GM23338 (cell line): Measurements from ENCODE around the gene JAM2. TPM values are rescaled to one million over a fixed set of nuclear protein-coding genes. Genes with fewer than 3 reads are reported as not detected.

ENCODE experiments used
- ATAC-seq: fragments of 200-7000 bp; cut with Tn5 transposase; 3 replicates; pipeline ENCODE4 v1.9.1; 2020
- DNase-seq: peaks from one replicate; pipeline ENCODE4 v3.0.0-alpha.2; 2015; ENCODE audit warnings: low spot score
- H2AFZ ChIP-seq: fragments of 200-600 bp; sonication (generic); 2 replicates; pipeline ENCODE4 v1.8.0; 2016; ENCODE audit warnings: antibody characterized with exemption, mild to moderate bottlenecking, moderate library complexity
- H3F3A ChIP-seq: fragments of 200-600 bp; sonication (generic); replicated peaks from 2 replicates; pipeline ENCODE4 v1.8.0; 2017; ENCODE audit warnings: antibody characterized with exemption, mixed run types, low read depth
- H3K27ac ChIP-seq: fragments of 200-600 bp; sonication (generic); 2 replicates; pipeline ENCODE4 v1.6.1; 2016; ENCODE audit warnings: low read depth
- H3K27me3 ChIP-seq: fragments of 200-600 bp; sonication (generic); 2 replicates; pipeline ENCODE4 v1.8.0; 2016; ENCODE audit warnings: mild to moderate bottlenecking, mixed run types, moderate library complexity; ENCODE audit not compliant: insufficient read depth
- H3K36me3 ChIP-seq: fragments of 200-600 bp; sonication (generic); 2 replicates; pipeline ENCODE4 v1.8.0; 2016; ENCODE audit warnings: mild to moderate bottlenecking; ENCODE audit not compliant: insufficient read depth
- H3K4me1 ChIP-seq: fragments of 200-600 bp; sonication (generic); 2 replicates; pipeline ENCODE4 v1.8.0; 2016; ENCODE audit warnings: mild to moderate bottlenecking, moderate library complexity; ENCODE audit not compliant: insufficient read depth
- H3K4me2 ChIP-seq: fragments of 200-600 bp; sonication (generic); 2 replicates; pipeline ENCODE4 v1.7.1; 2017; ENCODE audit warnings: mixed run types
- H3K4me3 ChIP-seq: fragments of 200-600 bp; sonication (generic); 2 replicates; pipeline ENCODE4 v1.6.1; 2016; ENCODE audit warnings: mixed run types
- H3K79me2 ChIP-seq: fragments of 200-600 bp; sonication (generic); replicated peaks from 2 replicates; pipeline ENCODE4 v1.8.0; 2017; ENCODE audit warnings: mild to moderate bottlenecking; ENCODE audit not compliant: insufficient read depth
- H3K9me2 ChIP-seq: fragments of 200-600 bp; sonication (generic); 2 replicates; pipeline ENCODE4 v1.8.0; 2017; ENCODE audit not compliant: insufficient read depth
- H4K20me1 ChIP-seq: fragments of 200-600 bp; sonication (generic); replicated peaks from 2 replicates; pipeline ENCODE4 v1.8.0; 2017; ENCODE audit warnings: mild to moderate bottlenecking; ENCODE audit not compliant: insufficient read depth
- H3K27ac Mint-ChIP-seq: 2 replicates; pipeline ENCODE4 v1.8.0; 2020; ENCODE audit warnings: inconsistent platforms, mild to moderate bottlenecking, moderate library complexity, mixed read lengths
- H3K27me3 Mint-ChIP-seq: 3 replicates; pipeline ENCODE4 v1.8.0; 2022; ENCODE audit warnings: low read depth, mild to moderate bottlenecking, moderate library complexity, mixed read lengths, inconsistent platforms; ENCODE audit not compliant: insufficient read depth, poor library complexity
- H3K36me3 Mint-ChIP-seq: 3 replicates; pipeline ENCODE4 v1.8.0; 2021; ENCODE audit warnings: low read depth, mild to moderate bottlenecking, inconsistent platforms, moderate library complexity, mixed read lengths
- H3K4me1 Mint-ChIP-seq: 3 replicates; pipeline ENCODE4 v1.8.0; 2020; ENCODE audit warnings: mild to moderate bottlenecking, inconsistent platforms, mixed read lengths
- H3K4me3 Mint-ChIP-seq: 3 replicates; pipeline ENCODE4 v1.8.0; 2021; ENCODE audit warnings: moderate library complexity, mild to moderate bottlenecking, inconsistent platforms, mixed read lengths
- H3K9me3 Mint-ChIP-seq: 3 replicates; pipeline ENCODE4 v1.8.0; 2020; ENCODE audit warnings: moderate library complexity, mild to moderate bottlenecking, inconsistent platforms, mixed read lengths
- ETS1 ChIP-seq: IDR thresholded peaks from 2 replicates; pipeline ENCODE4 v1.6.1; 2016; ENCODE audit warnings: antibody characterized with exemption
- EZH2 ChIP-seq: fragments of 200-600 bp; sonication (generic); IDR thresholded peaks from one replicate; pipeline ENCODE4 v1.8.0; 2017; ENCODE audit warnings: antibody characterized with exemption, mild to moderate bottlenecking, low read depth; ENCODE audit not compliant: unreplicated experiment
- EZH2phosphoT487 ChIP-seq: fragments of 200-600 bp; sonication (generic); IDR thresholded peaks from one replicate; pipeline ENCODE4 v1.8.1; 2018; ENCODE audit warnings: antibody characterized with exemption; ENCODE audit not compliant: unreplicated experiment
- JUNB ChIP-seq: IDR thresholded peaks from one replicate; pipeline ENCODE4 v1.6.1; 2016; ENCODE audit warnings: antibody characterized with exemption; ENCODE audit not compliant: unreplicated experiment
- NANOG ChIP-seq: IDR thresholded peaks from 2 replicates; pipeline ENCODE4 v1.6.1; 2016; ENCODE audit warnings: antibody characterized with exemption, borderline replicate concordance
- POLR2AphosphoS5 ChIP-seq: IDR thresholded peaks from 2 replicates; pipeline ENCODE4 v1.6.1; 2016; ENCODE audit warnings: antibody characterized with exemption, low read depth
- ZNF114 ChIP-seq: fragments of 250-450 bp; sonication (Bioruptor Pico); IDR thresholded peaks from 2 replicates; pipeline ENCODE4 v1.5.0; 2020; ENCODE audit warnings: mild to moderate bottlenecking, moderate library complexity
- ZNF462 ChIP-seq: fragments of 250-450 bp; sonication (Bioruptor Pico); IDR thresholded peaks from 2 replicates; pipeline ENCODE4 v1.5.0; 2020; ENCODE audit warnings: mild to moderate bottlenecking, moderate library complexity
- polyA plus RNA-seq: library from polyadenylated mRNA; unstranded; fragments of >200 nt; fragmentation: Nextera tagmentation; extraction: Ambion mirVana; gene quantifications from 2 replicates; pipeline ENCODE4 v1.2.1, GENCODE V29; 2016
- total RNA-seq: library from RNA; depleted of rRNA; stranded (reverse); fragments of >200 nt; shearing (Covaris generic); gene quantifications from 2 replicates; pipeline ENCODE4 v1.2.3, GENCODE V29; 2014

The JAM2 gene
- total and polyA plus RNA-seq, 2 experiments from 2014 or later: 4.9 to 14.6 TPM

- TF ChIP-seq ZNF462 (CRISPR knock-in tag): no peak
- TF ChIP-seq JUNB: no peak
- TF ChIP-seq NANOG: no peak
- no peak for TF ChIP-seq EZH2
- TF ChIP-seq EZH2phosphoT487: no peak
- no peak for TF ChIP-seq ETS1
- no peak for TF ChIP-seq ZNF114 (CRISPR knock-in tag)
Measured at GRCh38 chr21:25750085-25750484, 111.0 kb downstream of the JAM2 start (continued).

GRCh38 chr21:25752416-25752815, 113.4 kb downstream of the JAM2 start:
- H3K4me1 ChIP-seq: no peaks in the 10 kb centered on the region
- no peaks in the 10 kb centered on the region for H3K9me2 ChIP-seq
- no peaks in the 10 kb centered on the region for H3K4me1 Mint-ChIP-seq
- H3K27ac ChIP-seq: no peak overlapping the region
- no peaks in the 10 kb centered on the region for H3K27me3 Mint-ChIP-seq
- no peak for ATAC-seq
- H3K36me3 ChIP-seq: peaks cover 14% of the 10 kb centered on the region; the same call in 1 of the 2 replicates
- no peak overlapping the region for H3K4me3 ChIP-seq
- H3K27ac Mint-ChIP-seq: no peak overlapping the region
- DNase-seq: no peak
- 0 out of 2 replicates have a peak, but pooled peaks cover 9% of the 10 kb centered on the region for H4K20me1 ChIP-seq
- H3K79me2 ChIP-seq: no peaks in the 10 kb centered on the region
- H3K4me2 ChIP-seq: no peak overlapping the region
- no peaks in the 10 kb centered on the region for H3F3A ChIP-seq
- no peak overlapping the region for H3K4me3 Mint-ChIP-seq
- H3K36me3 Mint-ChIP-seq: peaks cover 10% of the 10 kb centered on the region; the same call in 2 of the 3 replicates
- no peak overlapping the region for H2AFZ ChIP-seq
- H3K9me3 Mint-ChIP-seq: no peaks in the 10 kb centered on the region
- H3K27me3 ChIP-seq: no peaks in the 10 kb centered on the region
- TF ChIP-seq POLR2AphosphoS5 (no peak), ETS1 (no peak), ZNF114 (CRISPR knock-in tag) (no peak), EZH2phosphoT487 (no peak)
